Effector memory CD8-positive, alpha-beta T cell (primary cell): ENCODE measurements around the gene KLHL6.
"Not testable (repeated sequence)": the region's sequence is repeated elsewhere in the genome, so short reads cannot be mapped to it uniquely, and the experiment has no call there.

ENCODE experiments used
- ATAC-seq: fragments of 150-1000 bp; cut with Tn5 transposase; replicated peaks from 2 replicates; pipeline ENCODE4 v1.10.0; 2021; ENCODE audit warnings: mild to moderate bottlenecking, moderate library complexity
- DNase-seq, 3 experiments: peaks; one replicate each; pipeline ENCODE4 v3.0.0; 2021
- H3K27ac Mint-ChIP-seq, 2 donors: one replicate each; pipeline ENCODE4 v1.8.0; 2022; ENCODE audit warnings: mild to moderate bottlenecking in 2 of 2, mixed read lengths in 2 of 2, moderate library complexity in 2 of 2
- H3K27me3 Mint-ChIP-seq, 2 donors: one replicate each; pipeline ENCODE4 v1.8.0; 2022; ENCODE audit warnings: mixed read lengths in 2 of 2
- H3K36me3 Mint-ChIP-seq: one replicate; pipeline ENCODE4 v1.8.0; 2022; ENCODE audit warnings: mild to moderate bottlenecking, moderate library complexity, mixed read lengths; ENCODE audit not compliant: insufficient read depth
- H3K4me1 Mint-ChIP-seq, 2 donors: one replicate each; pipeline ENCODE4 v1.8.0; 2022; ENCODE audit warnings: low read depth in 2 of 2, mixed read lengths in 2 of 2
- H3K4me3 Mint-ChIP-seq, 2 donors: one replicate each; pipeline ENCODE4 v1.8.0; 2022; ENCODE audit warnings: mild to moderate bottlenecking in 2 of 2, mixed read lengths in 2 of 2, moderate library complexity in 2 of 2
- H3K9me3 Mint-ChIP-seq, 2 donors: one replicate each; pipeline ENCODE4 v1.8.0; 2022; ENCODE audit warnings: mixed read lengths in 2 of 2

KLHL6 gene

GRCh38 chr3:183475016-183475763 lies 80.3 kb downstream of the KLHL6 start:
- DNase-seq (no peak), ATAC-seq (no peak)
- no peaks in the 10 kb centered on the region for H3K9me3 Mint-ChIP-seq
- H3K36me3 Mint-ChIP-seq, result no peaks in the 10 kb centered on the region
- no peak overlapping the region for H3K27ac Mint-ChIP-seq
- H3K4me1 Mint-ChIP-seq, result no peaks in the 10 kb centered on the region
- H3K27me3 Mint-ChIP-seq, result peaks cover 5 to 25% of the 10 kb centered on the region in 2 donors
- no peak overlapping the region for H3K4me3 Mint-ChIP-seq

GRCh38 chr3:183473969-183474368 lies 81.5 kb downstream of the KLHL6 start:
- no peaks in the 10 kb centered on the region for H3K9me3 Mint-ChIP-seq
- DNase-seq (no peak), ATAC-seq (no peak)
- peaks cover 5 to 6% of the 10 kb centered on the region in 2 donors for H3K4me1 Mint-ChIP-seq
- peak overlapping the region in 1 of 2 donors; percentile 1 for H3K27ac Mint-ChIP-seq
- H3K27me3 Mint-ChIP-seq, result peaks cover 0 to 16% of the 10 kb centered on the region in 2 donors
- no peaks in the 10 kb centered on the region for H3K36me3 Mint-ChIP-seq
- H3K4me3 Mint-ChIP-seq, result no peak overlapping the region

- H3K4me1 Mint-ChIP-seq, result peaks cover 5 to 6% of the 10 kb centered on the region in 2 donors
- DNase-seq, result no peak
- H3K4me3 Mint-ChIP-seq, result no peak overlapping the region
- H3K9me3 Mint-ChIP-seq, result no peaks in the 10 kb centered on the region
- no peaks in the 10 kb centered on the region for H3K36me3 Mint-ChIP-seq
- no peaks in the 10 kb centered on the region for H3K27me3 Mint-ChIP-seq
- H3K27ac Mint-ChIP-seq, result no peak overlapping the region
- ATAC-seq, result no peak
Observed at GRCh38 chr3:183472155-183472554, 83.4 kb downstream of the KLHL6 start.

- no peak for ATAC-seq
- H3K27ac Mint-ChIP-seq, result no peak overlapping the region
- H3K36me3 Mint-ChIP-seq, result no peaks in the 10 kb centered on the region
- H3K9me3 Mint-ChIP-seq, result no peaks in the 10 kb centered on the region
- peaks cover 8 to 10% of the 10 kb centered on the region in 2 donors for H3K27me3 Mint-ChIP-seq
- H3K4me1 Mint-ChIP-seq, result peaks cover 5 to 6% of the 10 kb centered on the region in 2 donors
- DNase-seq, result no peak
- no peak overlapping the region for H3K4me3 Mint-ChIP-seq
Observed at GRCh38 chr3:183468424-183468823, 87.1 kb downstream of the KLHL6 start.

- no peak overlapping the region for H3K27ac Mint-ChIP-seq
Observed at GRCh38 chr3:183466575-183466974, 88.9 kb downstream of the KLHL6 start.

GRCh38 chr3:183465710-183466109 lies 89.8 kb downstream of the KLHL6 start:
- H3K27me3 Mint-ChIP-seq, result peaks cover 8 to 10% of the 10 kb centered on the region in 2 donors
- DNase-seq, ATAC-seq, H3K4me3 Mint-ChIP-seq, H3K27ac Mint-ChIP-seq, H3K36me3 Mint-ChIP-seq, H3K9me3 Mint-ChIP-seq, H3K4me1 Mint-ChIP-seq: not testable (repeated sequence)

More at GRCh38 chr3:183466575-183466974, 88.9 kb downstream of the KLHL6 start:
- no peaks in the 10 kb centered on the region for H3K36me3 Mint-ChIP-seq
- H3K4me1 Mint-ChIP-seq, result peaks cover 5 to 6% of the 10 kb centered on the region in 2 donors
- ATAC-seq, result no peak
- peaks cover 8 to 10% of the 10 kb centered on the region in 2 donors for H3K27me3 Mint-ChIP-seq
- no peak for DNase-seq
- no peaks in the 10 kb centered on the region for H3K9me3 Mint-ChIP-seq
- H3K4me3 Mint-ChIP-seq, result no peak overlapping the region

- no peak for ATAC-seq
- Mint-ChIP-seq H3K27me3 (peaks cover 8 to 10% of the 10 kb centered on the region in 2 donors), H3K27ac (no peak overlapping the region), H3K4me1 (peaks cover 4 to 5% of the 10 kb centered on the region in 2 donors), H3K36me3 (no peaks in the 10 kb centered on the region), H3K9me3 (no peaks in the 10 kb centered on the region), H3K4me3 (no peak overlapping the region)
- DNase-seq, result no peak
Observed at GRCh38 chr3:183464480-183464879, 91.0 kb downstream of the KLHL6 start.

- Mint-ChIP-seq H3K27me3 (peaks cover 8 to 10% of the 10 kb centered on the region in 2 donors), H3K4me3 (no peak overlapping the region), H3K27ac (no peak overlapping the region), H3K36me3 (peaks cover 5% of the 10 kb centered on the region), H3K4me1 (no peaks in the 10 kb centered on the region), H3K9me3 (no peaks in the 10 kb centered on the region)
- ATAC-seq, result no peak
- no peak for DNase-seq
Observed at GRCh38 chr3:183460081-183461055, 95.1 kb downstream of the KLHL6 start.

GRCh38 chr3:183455089-183455488 lies 100.4 kb downstream of the KLHL6 start:
- H3K4me3 Mint-ChIP-seq, result no peak overlapping the region
- no peaks in the 10 kb centered on the region for H3K27me3 Mint-ChIP-seq
- ATAC-seq, result no peak
- no peaks in the 10 kb centered on the region for H3K4me1 Mint-ChIP-seq
- H3K36me3 Mint-ChIP-seq, result peaks cover 8% of the 10 kb centered on the region
- no peak for DNase-seq
- H3K27ac Mint-ChIP-seq, result no peak overlapping the region
- no peaks in the 10 kb centered on the region for H3K9me3 Mint-ChIP-seq

GRCh38 chr3:183454064-183454463 lies 101.4 kb downstream of the KLHL6 start:
- no peak overlapping the region for H3K27ac Mint-ChIP-seq
- DNase-seq (no peak), ATAC-seq (no peak)
- H3K4me1 Mint-ChIP-seq, result peaks cover 0 to 4% of the 10 kb centered on the region in 2 donors
- no peaks in the 10 kb centered on the region for H3K27me3 Mint-ChIP-seq
- H3K36me3 Mint-ChIP-seq, result peaks cover 8% of the 10 kb centered on the region
- no peaks in the 10 kb centered on the region for H3K9me3 Mint-ChIP-seq
- no peak overlapping the region for H3K4me3 Mint-ChIP-seq

- Mint-ChIP-seq H3K4me1 (peaks cover 12 to 24% of the 10 kb centered on the region in 2 donors), H3K36me3 (peaks cover 10% of the 10 kb centered on the region), H3K9me3 (no peaks in the 10 kb centered on the region), H3K4me3 (no peak overlapping the region), H3K27me3 (no peaks in the 10 kb centered on the region), H3K27ac (no peak overlapping the region)
- DNase-seq (no peak), ATAC-seq (no peak)
Observed at GRCh38 chr3:183449791-183450190, 105.7 kb downstream of the KLHL6 start.

GRCh38 chr3:183449391-183449790 lies 106.1 kb downstream of the KLHL6 start:
- H3K4me3 Mint-ChIP-seq, result no peak overlapping the region
- DNase-seq, result no peak
- peaks cover 10% of the 10 kb centered on the region for H3K36me3 Mint-ChIP-seq

GRCh38 chr3:183448369-183449128 lies 107.0 kb downstream of the KLHL6 start:
- peak overlapping the region; percentile 85 to 94 for H3K4me3 Mint-ChIP-seq
- no peaks in the 10 kb centered on the region for H3K27me3 Mint-ChIP-seq
- H3K36me3 Mint-ChIP-seq, result peaks cover 10% of the 10 kb centered on the region

More at GRCh38 chr3:183449391-183449790, 106.1 kb downstream of the KLHL6 start:
- ATAC-seq, result no peak
- H3K4me1 Mint-ChIP-seq, result peaks cover 12 to 24% of the 10 kb centered on the region in 2 donors
- peaks cover 0 to 2% of the 10 kb centered on the region in 2 donors for H3K9me3 Mint-ChIP-seq
- no peak overlapping the region for H3K27ac Mint-ChIP-seq
- no peaks in the 10 kb centered on the region for H3K27me3 Mint-ChIP-seq

More at GRCh38 chr3:183448369-183449128, 107.0 kb downstream of the KLHL6 start:
- peaks cover 12 to 24% of the 10 kb centered on the region in 2 donors for H3K4me1 Mint-ChIP-seq
- H3K27ac Mint-ChIP-seq, result peak overlapping the region; percentile 91 to 93
- ATAC-seq (no peak), DNase-seq (no peak)
- H3K9me3 Mint-ChIP-seq, result peaks cover 3 to 4% of the 10 kb centered on the region in 2 donors
